Erythroblast (primary cell): ENCODE data around the gene PRSS38.

Experiments
- GATA1 ChIP-seq: IDR thresholded peaks from 2 replicates; pipeline ENCODE4 v1.6.1; 2011; ENCODE audit warnings: low read depth, mild to moderate bottlenecking, control low read depth, low read length, moderate library complexity
- POLR2A ChIP-seq: IDR thresholded peaks from 2 replicates; pipeline ENCODE4 v1.6.1; 2011; ENCODE audit warnings: mild to moderate bottlenecking, low read length

DNA sequence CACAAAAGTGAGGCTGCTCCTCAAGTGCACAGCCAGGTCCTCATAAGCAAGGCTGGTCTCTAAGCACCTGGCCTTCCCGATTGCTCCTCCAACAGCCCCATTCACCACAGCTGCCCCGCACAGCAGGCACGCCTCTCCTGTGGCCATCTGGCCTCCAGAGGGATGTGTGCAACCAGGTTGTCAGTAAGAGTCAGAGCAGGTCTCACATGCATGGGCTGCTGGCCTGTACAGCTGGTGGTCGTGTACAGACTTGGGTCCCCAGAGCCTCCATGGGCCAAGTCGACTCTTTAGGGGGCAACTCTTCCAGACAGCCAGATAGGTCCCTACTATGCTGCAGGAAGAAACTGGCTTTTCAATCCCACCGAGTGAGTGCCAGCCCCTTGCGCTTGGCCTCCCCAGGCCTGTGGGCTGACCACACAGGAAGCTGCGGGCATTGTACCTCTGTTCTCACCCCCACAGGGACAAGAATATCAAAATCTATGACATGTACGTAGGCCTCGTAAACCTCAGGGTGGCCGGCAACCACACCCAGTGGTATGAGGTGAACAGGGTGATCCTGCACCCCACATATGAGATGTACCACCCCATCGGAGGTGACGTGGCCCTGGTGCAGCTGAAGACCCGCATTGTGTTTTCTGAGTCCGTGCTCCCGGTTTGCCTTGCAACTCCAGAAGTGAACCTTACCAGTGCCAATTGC lies 1.4 kb downstream of the PRSS38 start:
- TF ChIP-seq POLR2A (no peak), GATA1 (no peak)
